A549 treated with AZD2906 at 1 μM for 4 hours (cell line): ENCODE results near the gene BCL6B. TPM values are rescaled to one million over a fixed set of nuclear protein-coding genes. Genes with fewer than 3 reads are reported as not detected.

ENCODE experiments used
- total RNA-seq: library from RNA; stranded (reverse); fragments of 200-300 nt; extraction: Qiagen RNA extraction; gene quantifications from 5 replicates; pipeline ENCODE4 v1.2.3, GENCODE V29; 2022

BCL6B gene, protein sequence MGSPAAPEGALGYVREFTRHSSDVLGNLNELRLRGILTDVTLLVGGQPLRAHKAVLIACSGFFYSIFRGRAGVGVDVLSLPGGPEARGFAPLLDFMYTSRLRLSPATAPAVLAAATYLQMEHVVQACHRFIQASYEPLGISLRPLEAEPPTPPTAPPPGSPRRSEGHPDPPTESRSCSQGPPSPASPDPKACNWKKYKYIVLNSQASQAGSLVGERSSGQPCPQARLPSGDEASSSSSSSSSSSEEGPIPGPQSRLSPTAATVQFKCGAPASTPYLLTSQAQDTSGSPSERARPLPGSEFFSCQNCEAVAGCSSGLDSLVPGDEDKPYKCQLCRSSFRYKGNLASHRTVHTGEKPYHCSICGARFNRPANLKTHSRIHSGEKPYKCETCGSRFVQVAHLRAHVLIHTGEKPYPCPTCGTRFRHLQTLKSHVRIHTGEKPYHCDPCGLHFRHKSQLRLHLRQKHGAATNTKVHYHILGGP
- not detected in 5 replicates for total RNA-seq

GRCh38 chr17:7022781-7023571 is at the start of gene BCL6B:
Gene BCL6B (plus strand): TSS chr17:7023050. CDS start chr17:7023672, 622 bp downstream.

GRCh38 chr17:6995500-6996255 is 27.2 kb upstream of the BCL6B start, which contains the start of gene ALOX12:
Gene ALOX12 (plus strand): TSS chr17:6996049. CDS start chr17:6996118, 69 bp downstream.

DNA sequence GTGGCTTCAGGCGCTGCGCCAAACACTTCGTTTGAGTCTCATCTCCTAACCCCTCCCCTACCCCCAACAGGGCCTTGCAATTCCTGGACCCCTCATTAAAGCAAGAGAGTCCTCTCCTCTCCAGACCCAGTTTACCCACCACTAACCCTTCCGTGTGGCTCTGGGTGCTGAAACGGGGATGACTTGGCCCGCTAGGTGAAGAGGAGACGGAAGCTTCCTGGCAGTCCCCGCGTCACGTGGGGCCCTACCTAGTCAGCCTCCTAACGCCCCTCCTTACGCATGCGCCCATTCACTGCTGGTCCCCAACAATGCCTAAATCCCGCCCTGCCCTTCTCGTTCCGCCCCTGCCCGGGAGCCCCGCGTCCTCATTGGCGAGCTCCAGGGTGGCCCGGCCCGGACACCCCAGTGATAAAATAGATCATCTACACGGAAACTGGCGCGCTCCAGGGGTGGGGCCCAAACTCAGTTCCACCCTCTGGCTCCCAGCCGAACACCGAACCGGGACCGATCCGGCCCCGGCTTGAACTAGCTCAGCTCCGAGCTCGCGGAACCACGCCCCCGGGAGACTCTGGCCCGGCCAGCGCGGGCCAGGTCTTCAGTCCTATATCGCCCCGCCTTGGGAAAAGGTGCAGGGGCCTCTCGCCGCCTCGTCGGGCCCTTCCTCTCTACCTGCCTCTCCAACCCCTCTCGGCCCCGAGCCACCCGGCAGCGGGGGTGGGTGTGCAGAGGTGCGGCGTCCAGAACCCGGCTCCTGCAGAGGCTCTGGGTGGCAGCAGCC is 12.9 kb downstream of the BCL6B start, which contains the start of gene SLC16A13:
SLC16A13 (plus strand) TSS at position 425 of the 778 bp plus-strand sequence. CDS start 368 bp downstream, outside the sequence.

DNA sequence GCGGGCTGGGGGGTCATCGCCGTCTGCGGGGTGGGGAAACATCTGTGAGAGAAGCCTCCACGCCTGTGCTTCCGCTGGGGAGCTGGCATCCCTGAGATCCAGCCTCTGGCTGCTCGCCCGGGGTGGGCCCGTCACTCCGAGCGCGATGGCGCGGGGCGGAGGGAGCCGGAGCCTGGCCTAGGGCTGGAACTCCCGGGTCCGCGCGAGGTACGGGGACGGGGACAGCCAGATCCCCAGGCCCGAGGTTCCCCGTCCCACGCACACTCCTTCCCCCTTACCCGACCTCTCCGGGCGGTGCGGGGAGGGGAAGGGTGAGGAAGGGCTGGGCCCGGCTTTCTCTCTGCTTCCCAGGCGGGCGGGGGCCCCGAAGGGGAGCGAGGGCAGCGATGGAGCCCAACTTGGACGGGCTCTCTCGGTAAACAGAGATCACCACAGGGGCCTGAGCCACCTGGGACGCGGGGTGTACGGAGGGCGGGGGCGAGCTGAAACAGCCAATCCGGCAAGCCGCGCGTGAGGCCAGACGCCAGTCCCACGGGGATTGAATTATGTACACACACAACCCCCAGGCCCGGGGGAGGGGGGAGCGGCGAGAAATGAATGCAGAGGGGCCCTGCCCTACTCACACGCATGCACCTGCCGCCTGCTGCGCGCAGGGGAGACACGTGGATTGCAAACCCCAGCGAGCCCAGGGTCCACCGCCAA is 20.8 kb downstream of the BCL6B start, which contains the start of gene SLC16A11:
SLC16A11 (minus strand) TSS at position 596 of the 702 bp plus-strand sequence; CDS start at position 17, 579 bp downstream.

Other genes with a start within 250 kb of the BCL6B start
- gene FBXO39, start 246.8 kb upstream of the BCL6B start, total RNA-seq, result not detected in 5 replicates
- 0.07 to 0.22 TPM (median 0.15 TPM) in 4 of 5 replicates, not detected in the other for gene TEKT1, start 191.3 kb upstream of the BCL6B start, total RNA-seq
- gene ALOX12, start 27.0 kb upstream of the BCL6B start, total RNA-seq, result not detected in 5 replicates
- 417 to 502 TPM (median 450 TPM) in 5 replicates for gene RNASEK, start 10.4 kb upstream of the BCL6B start, total RNA-seq
- gene SLC16A13, start 13.0 kb downstream of the BCL6B start, total RNA-seq, result 7.0 to 9.5 TPM (median 8.4 TPM) in 5 replicates
- not detected in 5 replicates for gene SLC16A11, start 21.0 kb downstream of the BCL6B start, total RNA-seq
- not detected in 5 replicates for gene CLEC10A, start 57.2 kb downstream of the BCL6B start, total RNA-seq
- gene ASGR2, start 91.8 kb downstream of the BCL6B start, total RNA-seq, result 0.07 to 0.12 TPM in 2 of 5 replicates, not detected in the others
- gene ASGR1, start 156.3 kb downstream of the BCL6B start, total RNA-seq, result 0.82 to 1.4 TPM (median 1.2 TPM) in 5 replicates
- gene DLG4, start 196.8 kb downstream of the BCL6B start, total RNA-seq, result 5.4 to 7.5 TPM (median 5.8 TPM) in 5 replicates
- gene ACADVL, start 196.9 kb downstream of the BCL6B start, total RNA-seq, result 286 to 433 TPM (median 402 TPM) in 5 replicates
- 37.1 to 47.6 TPM (median 44.8 TPM) in 5 replicates for gene DVL2, start 211.5 kb downstream of the BCL6B start, total RNA-seq
- 86.1 to 108 TPM (median 99.5 TPM) in 5 replicates for gene PHF23, start 216.4 kb downstream of the BCL6B start, total RNA-seq
- 643 to 763 TPM (median 704 TPM) in 5 replicates for gene GABARAP, start 219.4 kb downstream of the BCL6B start, total RNA-seq
- 208 to 254 TPM (median 236 TPM) in 5 replicates for gene CTDNEP1, start 228.7 kb downstream of the BCL6B start, total RNA-seq
- 131 to 160 TPM (median 140 TPM) in 5 replicates for gene ELP5, start 229.2 kb downstream of the BCL6B start, total RNA-seq
- 2.2 to 3.2 TPM (median 2.9 TPM) in 5 replicates for gene CLDN7, start 239.4 kb downstream of the BCL6B start, total RNA-seq